NCI-H510A treated with DMSO at 0.1 percent for 48 hours (cell line): ENCODE measurements around the gene EMILIN2.

ENCODE experiments used
- DNase-seq: peaks from one replicate; lab custom pipeline; 2025; lab: John Stamatoyannopoulos, UW

Gene EMILIN2

DNA sequence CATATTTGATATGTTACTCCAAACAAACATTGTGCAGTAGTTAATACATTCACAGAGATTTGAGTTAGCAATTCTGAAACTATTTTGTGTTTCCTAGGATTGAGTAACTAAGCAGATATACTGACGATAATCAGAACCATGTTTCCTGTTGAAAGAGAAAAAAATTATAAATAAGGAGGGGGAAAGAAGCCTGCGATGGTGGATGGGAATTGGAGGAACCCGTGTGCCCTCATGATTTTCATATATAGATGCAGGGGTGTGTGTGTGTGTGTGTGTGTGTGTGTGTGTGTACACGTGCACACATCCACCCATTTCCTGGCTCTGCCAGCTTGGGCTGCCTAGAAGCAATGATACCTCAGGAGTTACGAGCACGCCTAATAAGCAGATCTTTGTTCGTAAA lies 109.2 kb downstream of the EMILIN2 start:
- no peak for DNase-seq

DNA sequence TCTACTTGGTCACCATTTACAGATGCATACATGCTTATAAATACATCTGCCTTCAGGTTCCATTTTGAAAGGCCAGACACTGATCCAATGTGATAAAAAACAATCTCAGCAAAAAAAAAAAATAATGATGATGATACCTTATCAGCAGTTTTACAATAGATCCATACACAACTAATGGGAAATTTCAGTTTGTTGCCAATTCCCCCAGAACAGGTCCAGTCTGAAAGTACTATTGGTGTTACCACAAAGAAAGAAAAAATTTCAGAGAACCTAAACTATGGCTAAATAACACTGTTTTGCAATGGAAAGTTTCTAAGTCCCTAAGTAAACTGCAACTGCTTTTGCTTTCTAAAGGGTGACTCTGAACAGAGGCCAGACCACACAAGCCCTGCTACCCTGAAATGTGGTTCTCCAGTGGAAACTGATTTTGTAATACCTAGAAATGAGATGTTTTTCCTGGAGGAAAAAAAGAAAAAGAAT lies 112.1 kb downstream of the EMILIN2 start:
- no peak for DNase-seq

DNA sequence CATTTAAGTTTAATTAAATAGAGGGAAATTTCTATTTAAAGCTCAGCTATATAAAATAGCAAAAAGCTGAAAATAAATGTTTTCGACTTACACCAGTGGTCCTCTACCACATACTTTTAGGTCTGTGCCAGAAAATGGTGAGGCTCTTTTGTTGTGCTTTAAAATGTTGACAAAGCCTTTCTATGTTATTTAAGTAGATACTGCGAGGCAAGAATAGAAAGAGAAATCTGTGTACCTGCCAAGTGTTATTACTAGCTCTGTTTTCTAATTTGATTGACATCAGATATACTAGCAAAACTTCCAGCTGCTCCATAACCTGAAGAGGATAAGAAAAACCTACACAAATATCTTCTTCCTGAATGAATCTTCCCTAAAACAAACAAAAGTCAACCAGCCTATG lies 112.5 kb downstream of the EMILIN2 start:
- DNase-seq, result no peak

DNA sequence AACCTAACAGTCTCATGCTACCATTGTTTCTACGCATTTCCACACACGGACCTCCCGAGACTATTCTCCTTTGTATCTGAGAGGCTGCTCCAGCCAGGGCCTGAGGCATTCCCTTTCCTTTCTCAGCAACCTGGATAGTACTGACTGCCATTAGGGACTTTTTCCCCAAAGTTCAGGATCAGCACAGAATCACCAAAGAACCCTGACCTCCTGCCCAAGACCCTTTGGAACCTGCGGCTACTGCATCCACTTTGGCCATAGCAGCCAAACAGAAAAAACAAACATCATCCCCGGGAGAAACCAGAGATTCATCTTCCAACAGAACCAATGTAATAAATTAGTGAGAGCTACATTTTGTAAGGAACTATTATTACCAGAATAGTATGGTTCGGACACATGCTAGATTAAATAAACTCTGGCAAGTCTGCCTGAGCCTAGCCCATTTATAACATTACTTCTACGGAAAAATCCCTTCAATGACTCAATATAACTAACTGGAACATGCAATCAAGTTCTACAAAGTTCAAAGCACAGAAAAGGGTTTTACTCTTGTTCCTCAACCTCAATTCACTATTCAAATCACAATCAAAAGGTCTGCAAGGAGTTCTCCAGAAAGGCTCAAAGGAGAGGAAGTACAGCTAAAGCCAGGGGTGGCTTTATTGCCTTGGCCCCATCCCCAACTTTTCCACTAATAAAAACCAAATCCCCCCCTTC lies 114.3 kb downstream of the EMILIN2 start:
- DNase-seq, result no peak

DNA sequence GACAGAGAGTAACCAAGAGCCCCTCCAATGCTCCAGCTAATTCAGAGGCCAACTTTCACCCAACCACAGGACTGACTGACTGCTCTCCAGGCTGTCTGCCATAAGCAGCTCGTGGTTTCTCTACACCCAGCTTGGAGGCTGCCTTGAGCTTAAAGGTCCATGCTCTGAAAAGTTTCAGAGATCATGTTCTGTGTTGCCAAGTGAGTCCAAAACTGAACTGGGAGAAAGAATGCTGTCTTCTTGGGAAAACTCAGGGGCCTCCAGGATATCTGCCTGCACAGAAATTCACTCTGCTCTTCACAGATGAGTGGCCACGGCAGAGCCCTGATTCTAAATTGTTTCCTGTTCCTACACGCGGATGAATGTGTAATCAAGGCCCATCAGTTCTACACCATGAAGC lies 115.0 kb downstream of the EMILIN2 start:
- DNase-seq, result peak; percentile 15

DNA sequence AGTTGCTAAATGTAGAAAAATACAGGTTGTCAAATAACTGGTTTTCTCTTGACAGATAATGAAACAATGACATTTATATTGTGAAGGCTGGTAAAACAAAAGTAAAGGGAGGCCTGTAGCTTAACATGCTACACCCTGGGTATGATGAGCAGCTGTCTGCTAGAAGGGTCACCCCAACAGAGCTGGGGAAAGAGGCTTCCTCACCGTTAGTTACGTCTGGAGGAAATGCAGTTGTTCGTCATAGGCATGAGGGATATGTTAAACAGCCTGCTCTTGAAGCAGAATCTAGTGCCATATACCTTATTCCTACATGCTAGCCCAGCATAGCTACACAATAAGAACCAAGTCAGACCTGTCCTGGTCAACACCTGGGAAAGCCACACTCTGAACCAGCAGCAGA lies 116.2 kb downstream of the EMILIN2 start:
- no peak for DNase-seq

DNA sequence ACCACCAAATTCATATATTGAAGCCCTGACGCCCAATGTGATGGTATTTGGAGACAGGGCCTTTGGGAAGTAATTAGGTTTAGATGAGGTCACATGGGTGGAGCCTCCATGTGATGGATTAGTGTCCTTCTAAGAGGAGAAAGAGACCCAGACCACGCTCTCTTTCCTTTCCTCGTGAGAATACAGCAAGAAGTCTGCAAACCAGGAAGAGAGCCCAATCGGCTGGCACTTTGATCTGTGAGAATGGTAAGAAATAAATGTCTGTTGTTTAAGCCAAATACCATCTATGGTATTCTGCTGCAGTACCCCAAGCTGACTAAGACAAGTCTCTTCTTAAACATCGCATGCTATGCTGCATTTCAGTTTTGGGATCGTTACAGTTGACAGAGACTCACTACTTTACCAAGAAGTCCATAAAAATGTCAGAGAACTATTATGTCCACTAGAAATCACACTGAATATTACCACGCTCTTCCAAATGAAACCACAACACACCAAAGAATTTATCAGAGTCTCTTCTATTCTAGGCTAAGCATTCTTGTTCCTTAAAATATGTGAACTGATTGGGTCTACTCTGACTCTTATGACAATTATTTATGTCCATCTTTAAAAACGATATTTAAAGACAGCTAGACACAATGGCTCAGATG lies 117.7 kb downstream of the EMILIN2 start:
- no peak for DNase-seq
